ENCODE measurements around the gene TMTC2.

The TMTC2 gene

DNA sequence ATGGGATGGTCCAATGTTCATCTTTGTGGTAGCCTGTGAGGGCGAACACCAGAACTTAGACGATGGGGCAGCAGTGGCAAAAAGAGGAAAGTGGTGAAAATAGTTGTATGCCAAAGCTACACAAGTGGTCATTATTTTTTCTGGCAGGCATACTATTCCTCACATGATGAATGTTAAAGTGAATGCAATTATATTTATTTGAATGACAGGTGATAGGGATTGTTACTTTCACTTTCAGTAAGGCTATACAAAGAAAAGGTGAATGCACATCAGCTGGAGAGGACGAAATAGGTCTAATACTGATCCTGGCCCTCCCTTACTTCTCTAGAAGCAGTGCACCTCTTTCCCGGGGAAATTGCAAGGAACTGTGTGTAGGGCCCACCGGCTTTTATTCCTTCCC is 470.1 kb downstream of the TMTC2 start:
- ATAC-seq, result no peak
- Mint-ChIP-seq H3K27ac (no peak overlapping the region), H3K9me3 (no peaks in the 10 kb centered on the region), H3K4me3 (no peak overlapping the region), H3K4me1 (peaks cover 5% of the 10 kb centered on the region), H3K27me3 (peaks cover 10% of the 10 kb centered on the region)
- DNase-seq, result no peak

DNA sequence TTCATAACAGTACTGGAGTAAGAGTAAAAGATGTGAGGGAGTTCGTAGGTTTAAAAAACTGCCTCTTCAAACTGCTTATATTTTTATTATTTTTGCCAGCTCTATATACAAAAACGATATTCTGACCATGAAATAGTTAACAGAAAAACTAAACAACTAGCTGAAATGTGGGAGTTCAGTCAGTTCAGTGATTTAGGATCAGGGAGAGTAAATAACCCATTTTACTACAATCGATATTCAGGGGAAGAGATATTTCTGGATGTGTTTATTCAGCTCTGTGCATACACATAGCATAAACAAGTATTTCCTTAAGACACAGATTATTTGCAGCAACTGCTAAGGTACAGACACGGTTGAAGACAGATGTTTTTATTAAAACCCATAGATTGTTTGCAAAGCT is 470.9 kb downstream of the TMTC2 start:
- H3K9me3 Mint-ChIP-seq, result no peaks in the 10 kb centered on the region
- H3K4me3 Mint-ChIP-seq, result no peak overlapping the region
- H3K27me3 Mint-ChIP-seq, result peaks cover 10% of the 10 kb centered on the region
- H3K27ac Mint-ChIP-seq, result no peak overlapping the region
- no peak for DNase-seq
- ATAC-seq, result no peak
- peaks cover 5% of the 10 kb centered on the region for H3K4me1 Mint-ChIP-seq

DNA sequence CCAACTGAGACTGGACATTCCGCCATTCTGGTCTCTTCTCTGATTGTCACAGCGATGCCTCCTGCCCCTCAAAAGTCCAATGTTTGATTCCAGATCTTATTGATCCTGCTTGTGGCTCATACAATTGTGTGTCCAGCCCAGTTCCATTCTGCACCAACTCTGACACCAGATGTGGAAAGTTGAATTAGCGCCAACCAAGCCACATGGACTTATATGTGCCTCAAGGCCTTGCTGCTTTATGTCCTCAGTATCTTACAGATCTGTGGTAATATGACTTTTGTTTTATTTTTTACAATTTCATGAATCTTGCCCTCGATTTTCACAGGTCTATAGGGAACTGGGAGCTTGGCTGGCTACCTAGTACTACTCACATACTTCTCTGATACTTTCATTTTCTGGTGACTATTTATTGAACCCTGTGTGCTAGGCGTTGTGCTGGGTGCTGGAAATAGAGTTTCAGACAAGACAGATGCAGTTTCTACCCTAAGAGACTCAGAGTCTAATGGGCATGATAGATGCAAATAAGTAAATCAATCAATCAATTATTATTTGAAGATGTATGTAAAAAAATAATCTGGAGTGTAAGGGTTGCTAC is 472.0 kb downstream of the TMTC2 start:
- ATAC-seq, result no peak
- H3K27ac Mint-ChIP-seq, result no peak overlapping the region
- no peaks in the 10 kb centered on the region for H3K9me3 Mint-ChIP-seq
- peaks cover 5% of the 10 kb centered on the region for H3K4me1 Mint-ChIP-seq
- H3K27me3 Mint-ChIP-seq, result peaks cover 10% of the 10 kb centered on the region
- DNase-seq, result no peak
- H3K4me3 Mint-ChIP-seq, result no peak overlapping the region

DNA sequence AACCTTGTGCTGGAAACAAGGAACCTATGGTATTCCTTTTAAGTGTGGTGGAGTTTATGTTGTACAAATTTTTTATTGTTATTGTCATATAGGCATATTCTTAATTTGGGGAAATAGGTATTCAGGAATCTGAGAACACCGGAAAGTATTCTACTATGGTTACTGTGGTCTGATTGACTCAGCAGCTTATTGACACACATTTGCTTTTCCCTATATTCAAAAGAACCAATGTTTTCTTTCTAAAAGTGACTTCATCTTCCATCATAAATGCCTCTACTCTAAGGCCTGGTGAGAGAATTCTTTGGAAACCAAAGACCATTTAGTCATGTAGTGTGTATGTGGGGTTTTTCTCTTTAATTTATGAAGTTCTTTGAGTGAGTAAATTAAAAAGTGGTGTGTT is 474.8 kb downstream of the TMTC2 start:
- DNase-seq (no peak), ATAC-seq (no peak)
- Mint-ChIP-seq H3K27me3 (peaks cover 10% of the 10 kb centered on the region), H3K4me3 (no peak overlapping the region), H3K9me3 (no peaks in the 10 kb centered on the region), H3K4me1 (peaks cover 5% of the 10 kb centered on the region), H3K27ac (no peak overlapping the region)

DNA sequence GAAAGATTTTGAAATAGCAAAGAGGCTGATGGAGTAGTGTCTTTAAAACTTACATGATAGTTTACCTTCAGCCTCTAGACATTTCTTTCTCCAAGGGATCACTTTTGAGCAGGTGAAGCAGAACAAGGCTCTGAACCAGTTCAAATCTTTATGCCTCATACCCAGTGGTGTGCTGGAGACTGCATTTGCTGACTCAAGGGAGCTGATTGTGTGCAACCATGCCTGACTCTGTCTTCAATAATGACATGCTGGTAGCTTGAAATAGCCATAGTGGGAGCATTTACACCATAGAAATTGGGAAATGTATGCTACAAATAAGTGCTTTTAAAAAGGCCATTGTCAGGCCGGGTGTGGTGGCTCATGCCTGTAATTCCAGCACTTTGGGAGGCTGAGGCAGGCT is 482.0 kb downstream of the TMTC2 start:
- Mint-ChIP-seq H3K4me1 (no peaks in the 10 kb centered on the region), H3K27ac (no peak overlapping the region)
- no peak for DNase-seq

DNA sequence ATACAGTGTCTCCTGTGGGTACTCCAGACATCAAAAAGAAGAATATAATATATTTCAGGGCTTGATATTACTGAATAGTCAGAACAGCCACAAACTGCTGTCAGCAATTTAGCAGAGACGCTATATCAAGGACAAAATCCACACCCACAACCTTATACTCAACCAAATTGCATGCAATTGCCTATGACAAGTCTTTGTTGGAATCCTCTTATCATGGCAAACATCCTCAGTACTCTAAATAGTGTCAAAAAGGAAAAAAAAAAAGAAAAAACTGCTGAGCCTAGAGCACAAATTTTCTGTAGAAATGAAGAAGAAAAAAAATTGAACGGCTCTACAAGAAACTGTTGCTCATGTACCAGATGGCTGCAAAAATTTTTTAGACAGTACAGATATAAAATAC is 485.7 kb downstream of the TMTC2 start:
- Mint-ChIP-seq H3K27me3 (no peaks in the 10 kb centered on the region), H3K4me3 (no peak overlapping the region), H3K4me1 (no peaks in the 10 kb centered on the region), H3K27ac (no peak overlapping the region), H3K9me3 (no peaks in the 10 kb centered on the region)
- no peak for ATAC-seq
- DNase-seq, result no peak

More for the DNA sequence above, 482.0 kb downstream of the TMTC2 start:
- Mint-ChIP-seq H3K4me3 (no peak overlapping the region), H3K9me3 (no peaks in the 10 kb centered on the region), H3K27me3 (no peaks in the 10 kb centered on the region)
- ATAC-seq, result no peak

DNA sequence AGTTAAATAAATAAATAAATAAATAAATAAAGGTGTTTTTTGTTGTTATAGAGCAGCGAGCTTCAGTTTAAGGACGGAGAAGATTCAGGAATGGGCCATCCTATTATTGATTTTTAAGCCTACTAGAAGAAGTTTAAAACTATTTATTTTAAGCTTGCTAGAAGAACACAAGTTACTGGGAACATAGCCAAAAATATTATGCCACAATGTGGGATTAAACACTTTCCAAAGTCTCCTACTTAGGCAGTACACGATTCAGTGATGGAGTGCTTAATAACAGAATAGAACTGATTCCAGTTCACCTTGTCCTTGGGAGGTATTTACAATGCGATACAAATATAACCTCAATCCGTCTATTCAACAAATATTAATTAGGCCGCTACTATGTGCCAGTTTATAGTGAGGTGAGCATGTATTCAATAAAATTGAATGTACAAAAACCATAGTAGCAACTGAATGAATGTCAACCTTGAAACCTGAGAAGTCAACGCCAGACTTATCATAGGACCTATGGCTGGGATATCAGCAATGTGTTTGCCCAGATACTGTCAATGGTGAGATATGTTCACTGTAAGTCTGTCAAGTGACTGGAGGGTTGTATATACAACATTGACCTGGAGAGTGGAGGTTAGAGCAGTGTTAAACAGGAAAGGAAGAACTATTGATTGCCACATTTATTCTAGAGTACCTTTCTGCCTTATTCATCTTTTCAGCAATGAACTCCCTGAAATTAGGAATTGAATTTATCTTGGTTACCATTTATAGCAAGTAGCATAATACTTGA is 486.4 kb downstream of the TMTC2 start:
- no peak for DNase-seq
- peaks cover 0 to 5% of the 10 kb centered on the region in 2 donors for H3K9me3 Mint-ChIP-seq
- no peaks in the 10 kb centered on the region for H3K4me1 Mint-ChIP-seq
- no peaks in the 10 kb centered on the region for H3K27me3 Mint-ChIP-seq
- no peak overlapping the region for H3K27ac Mint-ChIP-seq
- H3K4me3 Mint-ChIP-seq, result no peak overlapping the region
- ATAC-seq, result no peak

DNA sequence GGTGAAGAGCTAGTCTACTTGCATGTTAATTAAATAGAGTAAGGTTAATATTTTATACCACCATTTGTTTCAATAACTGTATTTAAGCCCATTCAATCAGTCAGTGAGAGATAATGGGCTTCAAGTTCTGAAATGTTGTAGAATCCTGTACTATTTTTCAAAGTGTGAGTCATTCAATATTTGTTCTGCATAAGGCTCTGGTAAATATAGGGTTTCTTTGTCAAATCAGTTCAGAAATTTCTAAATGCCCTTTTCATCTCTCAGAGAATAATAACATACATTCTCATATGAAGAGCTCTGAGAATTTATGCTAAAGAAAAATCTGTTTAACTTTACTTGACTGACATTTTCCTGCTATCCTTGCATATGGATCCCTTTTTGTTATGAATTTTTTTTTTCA is 493.3 kb downstream of the TMTC2 start:
- no peaks in the 10 kb centered on the region for H3K4me1 Mint-ChIP-seq
- ATAC-seq (no peak), DNase-seq (no peak)
- H3K9me3 Mint-ChIP-seq, result peaks cover 0 to 5% of the 10 kb centered on the region in 2 donors
- H3K4me3 Mint-ChIP-seq, result no peak overlapping the region
- no peaks in the 10 kb centered on the region for H3K27me3 Mint-ChIP-seq
- H3K27ac Mint-ChIP-seq, result no peak overlapping the region

DNA sequence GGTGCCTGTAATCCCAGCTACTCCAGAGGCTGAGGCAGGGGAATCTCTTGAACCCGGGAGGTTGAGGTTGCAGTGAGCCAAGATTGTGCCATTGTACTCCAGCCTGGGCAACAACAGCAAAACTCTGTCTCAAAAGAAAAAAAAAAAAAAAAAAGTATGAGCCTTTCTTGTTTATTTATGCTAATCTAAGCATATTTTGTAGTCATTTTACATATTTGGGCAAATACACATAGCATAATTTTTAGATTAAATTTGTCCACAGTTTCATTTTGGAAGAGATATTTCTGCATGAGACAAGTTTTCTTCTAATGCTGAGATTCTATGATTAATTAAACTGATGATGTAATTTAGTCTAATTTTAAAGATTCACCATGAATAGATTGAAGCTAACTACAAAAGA is 494.4 kb downstream of the TMTC2 start:
- ATAC-seq, result no peak
- no peak overlapping the region for H3K27ac Mint-ChIP-seq

DNA sequence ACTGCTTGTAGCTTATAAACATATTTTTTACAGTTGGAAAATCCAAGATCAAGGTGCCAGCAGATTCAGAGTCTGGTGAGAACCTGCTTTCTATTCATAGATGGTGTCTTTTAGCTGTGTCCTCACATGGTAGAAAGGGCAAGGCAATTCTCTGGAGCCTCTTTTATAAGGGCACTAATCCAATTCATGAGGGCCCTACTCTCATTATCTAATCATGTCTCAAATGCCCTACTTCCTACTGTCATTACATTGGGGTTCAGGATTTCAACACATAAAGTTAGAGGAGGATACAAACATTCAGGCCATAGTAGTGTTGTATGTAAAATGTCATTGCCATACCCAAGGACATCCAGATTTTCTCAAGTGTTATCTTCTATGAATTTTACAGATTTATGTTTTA is 496.4 kb downstream of the TMTC2 start:
- no peak for ATAC-seq
- H3K4me3 Mint-ChIP-seq, result no peak overlapping the region

More for the DNA sequence above, 494.4 kb downstream of the TMTC2 start:
- DNase-seq, result no peak
- Mint-ChIP-seq H3K27me3 (no peaks in the 10 kb centered on the region), H3K4me3 (no peak overlapping the region), H3K9me3 (peaks cover 0 to 5% of the 10 kb centered on the region in 2 donors), H3K4me1 (no peaks in the 10 kb centered on the region)

More for the DNA sequence above, 496.4 kb downstream of the TMTC2 start:
- Mint-ChIP-seq H3K9me3 (no peaks in the 10 kb centered on the region), H3K27ac (no peak overlapping the region), H3K4me1 (no peaks in the 10 kb centered on the region), H3K27me3 (no peaks in the 10 kb centered on the region)
- DNase-seq, result no peak
